HepG2 (cell line): Measurements from ENCODE around the gene ZSCAN31. TPM values are rescaled to one million over a fixed set of nuclear protein-coding genes. Genes with fewer than 3 reads are reported as not detected.
A peak's percentile ranks its signal among the peaks of the same experiment; 100 is the strongest.

Experiments
- ATAC-seq: fragments of 200-7000 bp; cut with Tn5 transposase; 3 replicates; pipeline ENCODE4 v1.9.1; 2020; ENCODE audit warnings: mild to moderate bottlenecking, moderate library complexity
- BruUV-seq: library from RNA; stranded (reverse); fragments of 400-500 nt; replicated peaks from 2 replicates; lab custom pipeline; 2021; lab: Mats Ljungman, UMichigan
- CTCF ChIA-PET: fragments of 300-600 bp; formaldehyde crosslinking; extraction: SDS; loops from one replicate; lab custom pipeline; 2021; ENCODE audit warnings: low total read pairs, inconsistent platforms, low intra/inter-chr PET ratio; lab: Yijun Ruan, JAX
- POLR2A ChIA-PET: fragments of 350-600 bp; sonication (Branson Sonifier 250); formaldehyde crosslinking; loops from one replicate; lab custom pipeline; 2020; ENCODE audit warnings: antibody characterized with exemption, inconsistent platforms; lab: Yijun Ruan, JAX
- DNase-seq: peaks from one replicate; pipeline ENCODE4 v3.0.0-alpha.2; 2015; ENCODE audit warnings: low spot score
- FAIRE-seq: peaks from 3 replicates; lab custom pipeline; 2011; peaks lifted over from hg19 to GRCh38; lab: Jason Lieb, UNC
- H2AFZ ChIP-seq: one replicate; pipeline ENCODE4 v1.6.1; 2011; ENCODE audit warnings: low read length, inconsistent platforms
- H3K27ac ChIP-seq: fragments of 300-600 bp; 3 replicates; pipeline ENCODE4 v1.8.0; 2011; ENCODE audit warnings: mixed run types, mild to moderate bottlenecking, mixed read lengths, low read length, inconsistent platforms; ENCODE audit not compliant: insufficient read depth; ENCODE audit errors: extremely low read length
- H3K27me3 ChIP-seq, 2 experiments: fragments of 200-600 bp in 1 of 2; 2 replicates in 1 of 2; 3 replicates in 1 of 2; pipeline versions ENCODE4 v1.6.0 to v1.8.0; 2011; ENCODE audit warnings: low read length in 2 of 2, mild to moderate bottlenecking in 2 of 2, moderate library complexity in 2 of 2, inconsistent platforms in 1 of 2; ENCODE audit not compliant: insufficient read depth in 2 of 2, control insufficient read depth in 1 of 2
- H3K36me3 ChIP-seq, 2 experiments: fragments of 200-600 bp in 1 of 2; replicated peaks in 1 of 2; 2 replicates in 1 of 2; 3 replicates in 1 of 2; pipeline versions ENCODE4 v1.5.1 to v1.8.0; 2011; ENCODE audit warnings: low read length in 2 of 2, inconsistent platforms in 1 of 2; ENCODE audit not compliant: insufficient read depth in 2 of 2, control insufficient read depth in 1 of 2
- H3K4me1 ChIP-seq: 2 replicates; pipeline ENCODE4 v1.5.1; 2012; ENCODE audit warnings: low read length, inconsistent platforms; ENCODE audit not compliant: insufficient read depth
- H3K4me2 ChIP-seq: 2 replicates; pipeline ENCODE4 v1.6.0; 2011; ENCODE audit warnings: low read depth, low read length, inconsistent platforms
- H3K4me3 ChIP-seq, 3 experiments: fragments of 200-600 bp in 1 of 3; sonication (generic), shearing (Covaris generic) in 1 of 3; replicated peaks in 1 of 3; 2 replicates each; pipeline ENCODE4 v1.5.1; 2011 to 2016; ENCODE audit warnings: low read length in 3 of 3, inconsistent platforms in 2 of 3, low read depth in 2 of 3, mild to moderate bottlenecking in 2 of 3, control low read depth in 1 of 3, mixed read lengths in 1 of 3; ENCODE audit not compliant: insufficient read depth in 1 of 3
- H3K79me2 ChIP-seq: one replicate; pipeline ENCODE4 v1.6.1; 2011; ENCODE audit warnings: low read length, inconsistent platforms; ENCODE audit not compliant: insufficient read depth
- H3K9ac ChIP-seq: 2 replicates; pipeline ENCODE4 v1.6.0; 2011; ENCODE audit warnings: mild to moderate bottlenecking, low read depth, low read length, inconsistent platforms; ENCODE audit not compliant: insufficient read depth
- H3K9me3 ChIP-seq: 2 replicates; pipeline ENCODE4 v1.5.1; 2012; ENCODE audit warnings: mild to moderate bottlenecking, low read length
- H4K20me1 ChIP-seq: 2 replicates; pipeline ENCODE4 v1.6.0; 2011; ENCODE audit warnings: inconsistent platforms, mild to moderate bottlenecking, low read length, moderate library complexity; ENCODE audit not compliant: insufficient read depth
- NFE2L2 ChIP-seq: fragments of 150-350 bp; IDR thresholded peaks from 2 replicates; pipeline ENCODE4 v1.6.1; 2014; ENCODE audit warnings: low read length
- ONECUT2 ChIP-seq: sonication (generic); formaldehyde crosslinking; IDR thresholded peaks from 2 replicates; pipeline ENCODE4 v1.4.0; 2020; ENCODE audit warnings: missing genetic modification reagents
- RBM39 ChIP-seq: fragments of 200-400 bp; formaldehyde crosslinking; IDR thresholded peaks from one replicate; pipeline ENCODE4 v1.6.1; 2018; ENCODE audit warnings: antibody characterized with exemption, mild to moderate bottlenecking, low read depth, low read length; ENCODE audit not compliant: poor library complexity, severe bottlenecking
- ZNF251 ChIP-seq: sonication (generic); formaldehyde crosslinking; IDR thresholded peaks from 2 replicates; pipeline ENCODE4 v1.9.0; 2021; ENCODE audit warnings: mild to moderate bottlenecking, missing genetic modification reagents
- ZNF280B ChIP-seq: sonication (generic); formaldehyde crosslinking; IDR thresholded peaks from 2 replicates; pipeline ENCODE4 v1.5.0; 2020; ENCODE audit warnings: missing genetic modification reagents, mild to moderate bottlenecking, borderline replicate concordance
- ZNF891 ChIP-seq: sonication (generic); formaldehyde crosslinking; IDR thresholded peaks from 2 replicates; pipeline ENCODE4 v1.5.0; 2020; ENCODE audit warnings: mild to moderate bottlenecking, missing genetic modification reagents
- WGBS: methylation state at CpG from one replicate; pipeline ENCODE4 v1.1.6; 2017; ENCODE audit warnings: low lambda C conversion rate; 5-methylcytosine and 5-hydroxymethylcytosine counted together
- in situ Hi-C: cut with HindIII; loops from 2 replicates; pipeline ENCODE4 v1.10.0; 2017; ENCODE audit warnings: low pct_unique_long_range_greater_than_20kb; ENCODE audit not compliant: extremely low pct_ligation_motif_present
- intact Hi-C: fragments of 100-400 bp; cut with micrococcal nuclease; formaldehyde crosslinking; loops from one replicate; pipeline ENCODE4 v1.10.0; 2022; ENCODE audit not compliant: unreplicated experiment
- polyA plus RNA-seq, 8 experiments: library from polyadenylated mRNA; depleted of rRNA in 3 of 8; stranded (reverse) in 7 of 8; unstranded in 1 of 8; fragments of >200 nt; fragmentation: Illumina TruSeq in 4 of 8; extraction: Trizol in 4 of 8; gene quantifications; 2 replicates each; pipeline versions ENCODE4 v1.2.1 to v1.2.3, GENCODE V29; 2011 to 2016; ENCODE audit warnings: low read depth in 4 of 8, missing spikeins in 1 of 8, mixed read lengths in 1 of 8; ENCODE audit not compliant: insufficient read depth in 1 of 8
- total RNA-seq, 5 experiments: library from RNA; depleted of rRNA; stranded (reverse); fragments of >200 nt; fragmentation: Illumina TruSeq; extraction: Trizol; gene quantifications; 2 replicates each; pipeline ENCODE4 v1.2.3, GENCODE V29; 2016; ENCODE audit warnings: low read depth in 1 of 5

Gene ZSCAN31
- total and polyA plus RNA-seq, 2 of the 13 experiments (the other 11 are each of a cell fraction or from before 2014, with no cell fraction given), result 5.3 to 6.2 TPM

- TF ChIP-seq ZNF251 (CRISPR knock-in tag) (no peak), RBM39 (no peak), NFE2L2 (peak; percentile 78)
- Histone ChIP-seq H3K4me2 (no peak overlapping the region), H4K20me1 (no peaks in the 10 kb centered on the region), H3K27ac (no peak overlapping the region), H3K4me1 (peaks cover 24% of the 10 kb centered on the region), H2AFZ (no peak overlapping the region), H3K9ac (no peak overlapping the region), H3K36me3 (0 out of 5 replicates have a peak, but pooled peaks cover 0 to 1% of the 10 kb centered on the region in 2 experiments), H3K9me3 (no peaks in the 10 kb centered on the region), H3K4me3 (no peak overlapping the region), H3K27me3 (no peaks in the 10 kb centered on the region; a peak in 1 of 5 replicates), H3K79me2 (peaks cover 6% of the 10 kb centered on the region)
- CTCF ChIA-PET, result interaction anchor here (1.6 kb wide), 1 partner anchor 223 kb away, joined by 13 read pairs; no protein-coding TSS in a partner anchor
- FAIRE-seq (no peak), DNase-seq (no peak), ATAC-seq (no peak)
- no TSS peak for BruUV-seq
- intact Hi-C loops (loop anchor here (2.0 kb wide), 2 partner anchors 26 to 132 kb away; partner anchors contain the start of gene ZSCAN9), in situ Hi-C loops (loop anchor here (5.0 kb wide), 1 partner anchor 225 kb away; no protein-coding TSS in a partner anchor)
- WGBS, result 91% methylated on average over 6 of the region's 6 CpGs
- POLR2A ChIA-PET, result interaction anchor here (1.6 to 3.8 kb wide), 6 partner anchors 21 to 220 kb away, joined by 7 to 35 read pairs (median 17); partner anchors contain the start of genes ZKSCAN4, ZSCAN26 and ZSCAN31
Observed at GRCh38 chr6:28357036-28357435, 21.1 kb upstream of the ZSCAN31 start.

GRCh38 chr6:28356666-28357020, 20.7 kb upstream of the ZSCAN31 start:
- Histone ChIP-seq H3K4me2 (peak overlapping the region; percentile 80), H4K20me1 (no peaks in the 10 kb centered on the region), H3K27ac (peak overlapping the region; percentile 75), H3K9ac (peak overlapping the region; percentile 75; the same call in 1 of the 2 replicates), H3K79me2 (peaks cover 10% of the 10 kb centered on the region), H3K4me1 (peaks cover 27% of the 10 kb centered on the region), H3K27me3 (no peaks in the 10 kb centered on the region; a peak in 1 of 5 replicates), H2AFZ (no peak overlapping the region), H3K36me3 (no peaks in the 10 kb centered on the region), H3K9me3 (no peaks in the 10 kb centered on the region), H3K4me3 (peak overlapping the region in 1 of 3 experiments; percentile 82; a peak in 1 of 6 replicates)
- 0 out of 2 replicates have a peak, but pooled peaks have one; percentile 49 for TF ChIP-seq ZNF280B (CRISPR knock-in tag)
- 0 out of 2 replicates have a peak, but pooled peaks have one; percentile 47 for TF ChIP-seq ZNF891
- TF ChIP-seq ONECUT2 (CRISPR knock-in tag), result no peak
- FAIRE-seq (no peak), DNase-seq (no peak), ATAC-seq (no peak)
- 79% methylated on average over 7 of the region's 7 CpGs for WGBS
- BruUV-seq, result no TSS peak
- intact Hi-C loops (loop anchor here (1.0 to 2.0 kb wide), 7 partner anchors 26 to 222 kb away; partner anchors contain the start of genes PGBD1, ZKSCAN4, ZKSCAN8 and ZSCAN26), in situ Hi-C loops (loop anchor here (5.0 kb wide), 1 partner anchor 224 kb away; no protein-coding TSS in a partner anchor)
- CTCF ChIA-PET, result interaction anchor here (0.7 to 1.6 kb wide), 4 partner anchors 75 to 328 kb away, joined by 3 to 13 read pairs (median 3); partner anchors contain the start of gene PGBD1
- POLR2A ChIA-PET, result interaction anchor here (0.8 to 3.8 kb wide), 24 partner anchors 9 to 546 kb away, joined by 3 to 35 read pairs (median 7); partner anchors contain the start of genes PGBD1, ZKSCAN4, ZKSCAN8 and ZSCAN16
